HepG2 (cell line): ENCODE data around the gene KIF6. TPM values are rescaled to one million over a fixed set of nuclear protein-coding genes. Genes with fewer than 3 reads are reported as not detected.

Experiments used
- ATAC-seq: fragments of 200-7000 bp; cut with Tn5 transposase; 3 replicates; pipeline ENCODE4 v1.9.1; 2020; ENCODE audit warnings: mild to moderate bottlenecking, moderate library complexity
- BruUV-seq: library from RNA; stranded (reverse); fragments of 400-500 nt; replicated peaks from 2 replicates; lab custom pipeline; 2021; lab: Mats Ljungman, UMichigan
- CTCF ChIA-PET: fragments of 300-600 bp; formaldehyde crosslinking; extraction: SDS; loops from one replicate; lab custom pipeline; 2021; ENCODE audit warnings: low total read pairs, inconsistent platforms, low intra/inter-chr PET ratio; lab: Yijun Ruan, JAX
- POLR2A ChIA-PET: fragments of 350-600 bp; sonication (Branson Sonifier 250); formaldehyde crosslinking; loops from one replicate; lab custom pipeline; 2020; ENCODE audit warnings: antibody characterized with exemption, inconsistent platforms; lab: Yijun Ruan, JAX
- DNase-seq: peaks from one replicate; pipeline ENCODE4 v3.0.0-alpha.2; 2015; ENCODE audit warnings: low spot score
- FAIRE-seq: peaks from 3 replicates; lab custom pipeline; 2011; peaks lifted over from hg19 to GRCh38; lab: Jason Lieb, UNC
- H2AFZ ChIP-seq: one replicate; pipeline ENCODE4 v1.6.1; 2011; ENCODE audit warnings: low read length, inconsistent platforms
- H3K27ac ChIP-seq: fragments of 300-600 bp; 3 replicates; pipeline ENCODE4 v1.8.0; 2011; ENCODE audit warnings: mixed run types, mild to moderate bottlenecking, mixed read lengths, low read length, inconsistent platforms; ENCODE audit not compliant: insufficient read depth; ENCODE audit errors: extremely low read length
- H3K27me3 ChIP-seq, 2 experiments: fragments of 200-600 bp in 1 of 2; 2 replicates in 1 of 2; 3 replicates in 1 of 2; pipeline versions ENCODE4 v1.6.0 to v1.8.0; 2011; ENCODE audit warnings: low read length in 2 of 2, mild to moderate bottlenecking in 2 of 2, moderate library complexity in 2 of 2, inconsistent platforms in 1 of 2; ENCODE audit not compliant: insufficient read depth in 2 of 2, control insufficient read depth in 1 of 2
- H3K36me3 ChIP-seq, 2 experiments: fragments of 200-600 bp in 1 of 2; replicated peaks in 1 of 2; 2 replicates in 1 of 2; 3 replicates in 1 of 2; pipeline versions ENCODE4 v1.5.1 to v1.8.0; 2011; ENCODE audit warnings: low read length in 2 of 2, inconsistent platforms in 1 of 2; ENCODE audit not compliant: insufficient read depth in 2 of 2, control insufficient read depth in 1 of 2
- H3K4me1 ChIP-seq: 2 replicates; pipeline ENCODE4 v1.5.1; 2012; ENCODE audit warnings: low read length, inconsistent platforms; ENCODE audit not compliant: insufficient read depth
- H3K4me2 ChIP-seq: 2 replicates; pipeline ENCODE4 v1.6.0; 2011; ENCODE audit warnings: low read depth, low read length, inconsistent platforms
- H3K4me3 ChIP-seq, 3 experiments: fragments of 200-600 bp in 1 of 3; sonication (generic), shearing (Covaris generic) in 1 of 3; replicated peaks in 1 of 3; 2 replicates each; pipeline ENCODE4 v1.5.1; 2011 to 2016; ENCODE audit warnings: low read length in 3 of 3, inconsistent platforms in 2 of 3, low read depth in 2 of 3, mild to moderate bottlenecking in 2 of 3, control low read depth in 1 of 3, mixed read lengths in 1 of 3; ENCODE audit not compliant: insufficient read depth in 1 of 3
- H3K79me2 ChIP-seq: one replicate; pipeline ENCODE4 v1.6.1; 2011; ENCODE audit warnings: low read length, inconsistent platforms; ENCODE audit not compliant: insufficient read depth
- H3K9ac ChIP-seq: 2 replicates; pipeline ENCODE4 v1.6.0; 2011; ENCODE audit warnings: mild to moderate bottlenecking, low read depth, low read length, inconsistent platforms; ENCODE audit not compliant: insufficient read depth
- H3K9me3 ChIP-seq: 2 replicates; pipeline ENCODE4 v1.5.1; 2012; ENCODE audit warnings: mild to moderate bottlenecking, low read length
- H4K20me1 ChIP-seq: 2 replicates; pipeline ENCODE4 v1.6.0; 2011; ENCODE audit warnings: inconsistent platforms, mild to moderate bottlenecking, low read length, moderate library complexity; ENCODE audit not compliant: insufficient read depth
- KLF6 ChIP-seq: IDR thresholded peaks from 2 replicates; pipeline ENCODE4 v1.8.0; 2016; ENCODE audit warnings: missing biosample characterization, missing genetic modification reagents
- POGK ChIP-seq: sonication (generic); formaldehyde crosslinking; conservative IDR thresholded peaks from 2 replicates; pipeline ENCODE4 v1.8.0; 2022; ENCODE audit warnings: mild to moderate bottlenecking, moderate library complexity, missing genetic modification reagents
- SKI ChIP-seq: fragments of 450-650 bp; IDR thresholded peaks from one replicate; pipeline ENCODE4 v1.6.1; 2018; ENCODE audit warnings: mild to moderate bottlenecking; ENCODE audit not compliant: partially characterized antibody
- U2AF1 ChIP-seq: fragments of 200-400 bp; formaldehyde crosslinking; optimal IDR thresholded peaks from 2 replicates; pipeline ENCODE3; 2017; ENCODE audit warnings: mild to moderate bottlenecking, low read depth, low read length
- ZNF101 ChIP-seq: sonication (generic); formaldehyde crosslinking; IDR thresholded peaks from 2 replicates; pipeline ENCODE4 v1.4.0; 2020; ENCODE audit warnings: mild to moderate bottlenecking, low read depth, missing genetic modification reagents, borderline replicate concordance
- ZNF562 ChIP-seq: sonication (generic); formaldehyde crosslinking; IDR thresholded peaks from 2 replicates; pipeline ENCODE4 v1.8.0; 2022; ENCODE audit warnings: missing genetic modification reagents, borderline replicate concordance
- WGBS: methylation state at CpG from one replicate; pipeline ENCODE4 v1.1.6; 2017; ENCODE audit warnings: low lambda C conversion rate; 5-methylcytosine and 5-hydroxymethylcytosine counted together
- in situ Hi-C: cut with HindIII; loops from 2 replicates; pipeline ENCODE4 v1.10.0; 2017; ENCODE audit warnings: low pct_unique_long_range_greater_than_20kb; ENCODE audit not compliant: extremely low pct_ligation_motif_present
- intact Hi-C: fragments of 100-400 bp; cut with micrococcal nuclease; formaldehyde crosslinking; loops from one replicate; pipeline ENCODE4 v1.10.0; 2022; ENCODE audit not compliant: unreplicated experiment
- polyA plus RNA-seq, 8 experiments: library from polyadenylated mRNA; depleted of rRNA in 3 of 8; stranded (reverse) in 7 of 8; unstranded in 1 of 8; fragments of >200 nt; fragmentation: Illumina TruSeq in 4 of 8; extraction: Trizol in 4 of 8; gene quantifications; 2 replicates each; pipeline versions ENCODE4 v1.2.1 to v1.2.3, GENCODE V29; 2011 to 2016; ENCODE audit warnings: low read depth in 4 of 8, missing spikeins in 1 of 8, mixed read lengths in 1 of 8; ENCODE audit not compliant: insufficient read depth in 1 of 8
- total RNA-seq, 5 experiments: library from RNA; depleted of rRNA; stranded (reverse); fragments of >200 nt; fragmentation: Illumina TruSeq; extraction: Trizol; gene quantifications; 2 replicates each; pipeline ENCODE4 v1.2.3, GENCODE V29; 2016; ENCODE audit warnings: low read depth in 1 of 5
- TF ChIP-seq, protein P1 (sequence below): sonication (generic); formaldehyde crosslinking; IDR thresholded peaks from 2 replicates; pipeline ENCODE4 v1.8.1; 2023; ENCODE audit warnings: missing genetic modification reagents, inconsistent platforms, borderline replicate concordance
- TF ChIP-seq, protein P2 (sequence below): sonication (generic); formaldehyde crosslinking; IDR thresholded peaks from 2 replicates; pipeline ENCODE4 v1.8.1; 2023; ENCODE audit warnings: mild to moderate bottlenecking, missing genetic modification reagents
- TF ChIP-seq, protein P3 (sequence below): sonication (generic); formaldehyde crosslinking; conservative IDR thresholded peaks from 2 replicates; pipeline ENCODE4 v1.8.0; 2022; ENCODE audit warnings: low read depth, missing genetic modification reagents

KIF6 gene
- total and polyA plus RNA-seq, 2 of the 13 experiments (the other 11 are each of a cell fraction or from before 2014, with no cell fraction given): 0.04 to 0.27 TPM

GRCh38 chr6:39381550-39382140 lies 343.6 kb downstream of the KIF6 start:
- no peak for TF ChIP-seq ZNF101 (CRISPR knock-in tag)
- TF ChIP-seq, protein P1, sequence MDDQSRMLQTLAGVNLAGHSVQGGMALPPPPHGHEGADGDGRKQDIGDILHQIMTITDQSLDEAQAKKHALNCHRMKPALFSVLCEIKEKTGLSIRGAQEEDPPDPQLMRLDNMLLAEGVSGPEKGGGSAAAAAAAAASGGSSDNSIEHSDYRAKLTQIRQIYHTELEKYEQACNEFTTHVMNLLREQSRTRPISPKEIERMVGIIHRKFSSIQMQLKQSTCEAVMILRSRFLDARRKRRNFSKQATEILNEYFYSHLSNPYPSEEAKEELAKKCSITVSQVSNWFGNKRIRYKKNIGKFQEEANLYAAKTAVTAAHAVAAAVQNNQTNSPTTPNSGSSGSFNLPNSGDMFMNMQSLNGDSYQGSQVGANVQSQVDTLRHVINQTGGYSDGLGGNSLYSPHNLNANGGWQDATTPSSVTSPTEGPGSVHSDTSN (CRISPR knock-in tag): no peak
- no peak for TF ChIP-seq U2AF1
- TF ChIP-seq, protein P2, sequence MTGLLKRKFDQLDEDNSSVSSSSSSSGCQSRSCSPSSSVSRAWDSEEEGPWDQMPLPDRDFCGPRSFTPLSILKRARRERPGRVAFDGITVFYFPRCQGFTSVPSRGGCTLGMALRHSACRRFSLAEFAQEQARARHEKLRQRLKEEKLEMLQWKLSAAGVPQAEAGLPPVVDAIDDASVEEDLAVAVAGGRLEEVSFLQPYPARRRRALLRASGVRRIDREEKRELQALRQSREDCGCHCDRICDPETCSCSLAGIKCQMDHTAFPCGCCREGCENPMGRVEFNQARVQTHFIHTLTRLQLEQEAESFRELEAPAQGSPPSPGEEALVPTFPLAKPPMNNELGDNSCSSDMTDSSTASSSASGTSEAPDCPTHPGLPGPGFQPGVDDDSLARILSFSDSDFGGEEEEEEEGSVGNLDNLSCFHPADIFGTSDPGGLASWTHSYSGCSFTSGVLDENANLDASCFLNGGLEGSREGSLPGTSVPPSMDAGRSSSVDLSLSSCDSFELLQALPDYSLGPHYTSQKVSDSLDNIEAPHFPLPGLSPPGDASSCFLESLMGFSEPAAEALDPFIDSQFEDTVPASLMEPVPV (CRISPR knock-in tag): no peak
- no peak for TF ChIP-seq POGK
- no peak for TF ChIP-seq ZNF562 (CRISPR knock-in tag)
- TF ChIP-seq, protein P3, sequence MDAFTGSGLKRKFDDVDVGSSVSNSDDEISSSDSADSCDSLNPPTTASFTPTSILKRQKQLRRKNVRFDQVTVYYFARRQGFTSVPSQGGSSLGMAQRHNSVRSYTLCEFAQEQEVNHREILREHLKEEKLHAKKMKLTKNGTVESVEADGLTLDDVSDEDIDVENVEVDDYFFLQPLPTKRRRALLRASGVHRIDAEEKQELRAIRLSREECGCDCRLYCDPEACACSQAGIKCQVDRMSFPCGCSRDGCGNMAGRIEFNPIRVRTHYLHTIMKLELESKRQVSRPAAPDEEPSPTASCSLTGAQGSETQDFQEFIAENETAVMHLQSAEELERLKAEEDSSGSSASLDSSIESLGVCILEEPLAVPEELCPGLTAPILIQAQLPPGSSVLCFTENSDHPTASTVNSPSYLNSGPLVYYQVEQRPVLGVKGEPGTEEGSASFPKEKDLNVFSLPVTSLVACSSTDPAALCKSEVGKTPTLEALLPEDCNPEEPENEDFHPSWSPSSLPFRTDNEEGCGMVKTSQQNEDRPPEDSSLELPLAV (CRISPR knock-in tag): no peak
- no peak for TF ChIP-seq KLF6
- no peak for TF ChIP-seq SKI
- no peak overlapping the region for H3K9ac ChIP-seq
- no peak for ATAC-seq
- intact Hi-C loops (no loop called here), in situ Hi-C loops (no loop called here)
- no peaks in the 10 kb centered on the region for H3K27me3 ChIP-seq
- ChIA-PET POLR2A (no interaction called here), CTCF (no interaction called here)
- no peak overlapping the region for H3K4me3 ChIP-seq
- BruUV-seq: no TSS peak
- no peaks in the 10 kb centered on the region for H3K36me3 ChIP-seq
- H3K79me2 ChIP-seq: no peaks in the 10 kb centered on the region
- no peak overlapping the region for H3K27ac ChIP-seq
- H3K4me1 ChIP-seq: no peaks in the 10 kb centered on the region
- DNase-seq: no peak
- FAIRE-seq: no peak
- H2AFZ ChIP-seq: no peak overlapping the region
- H3K9me3 ChIP-seq: no peaks in the 10 kb centered on the region
- 16% methylated on average over 5 of the region's 5 CpGs for WGBS
- no peak overlapping the region for H3K4me2 ChIP-seq
- no peaks in the 10 kb centered on the region for H4K20me1 ChIP-seq
